ENCODE measurements around the gene RNF167.
A peak's percentile ranks its signal among the peaks of the same experiment; 100 is the strongest.

Gene RNF167

DNA sequence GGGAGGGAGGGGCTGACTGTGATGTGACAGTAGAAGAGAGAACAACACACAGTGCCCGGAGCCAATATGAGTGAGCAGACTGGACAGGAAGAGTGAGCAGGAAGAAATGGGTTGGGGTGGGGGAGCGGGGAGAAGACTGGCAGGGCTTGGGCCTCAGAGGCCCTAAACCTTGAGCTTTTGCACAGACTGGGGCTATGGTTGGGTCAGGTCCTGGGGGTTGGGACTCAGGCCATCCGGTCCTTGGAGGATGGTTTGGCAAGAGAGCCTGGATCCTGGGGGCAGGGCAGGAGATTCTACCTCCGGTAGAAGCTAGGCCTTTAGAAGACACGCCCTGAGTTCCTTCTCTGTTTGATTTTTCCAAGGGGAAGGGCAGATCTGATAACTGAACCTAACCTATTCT is 46.3 kb downstream of the RNF167 start:
- 84 to 93% methylated on average over 4 of the region's 5 CpGs for WGBS, 2 experiments (ENCODE audit: insufficient coverage in 2 of 2)
- H3K27ac ChIP-seq (ENCODE audit: low read depth, low read length, severe bottlenecking) = peak overlapping the region; percentile 26
- H3K4me3 ChIP-seq (ENCODE audit: extremely low read depth, insufficient read depth, low read length, poor library complexity, severe bottlenecking) = peak overlapping the region; percentile 66

DNA sequence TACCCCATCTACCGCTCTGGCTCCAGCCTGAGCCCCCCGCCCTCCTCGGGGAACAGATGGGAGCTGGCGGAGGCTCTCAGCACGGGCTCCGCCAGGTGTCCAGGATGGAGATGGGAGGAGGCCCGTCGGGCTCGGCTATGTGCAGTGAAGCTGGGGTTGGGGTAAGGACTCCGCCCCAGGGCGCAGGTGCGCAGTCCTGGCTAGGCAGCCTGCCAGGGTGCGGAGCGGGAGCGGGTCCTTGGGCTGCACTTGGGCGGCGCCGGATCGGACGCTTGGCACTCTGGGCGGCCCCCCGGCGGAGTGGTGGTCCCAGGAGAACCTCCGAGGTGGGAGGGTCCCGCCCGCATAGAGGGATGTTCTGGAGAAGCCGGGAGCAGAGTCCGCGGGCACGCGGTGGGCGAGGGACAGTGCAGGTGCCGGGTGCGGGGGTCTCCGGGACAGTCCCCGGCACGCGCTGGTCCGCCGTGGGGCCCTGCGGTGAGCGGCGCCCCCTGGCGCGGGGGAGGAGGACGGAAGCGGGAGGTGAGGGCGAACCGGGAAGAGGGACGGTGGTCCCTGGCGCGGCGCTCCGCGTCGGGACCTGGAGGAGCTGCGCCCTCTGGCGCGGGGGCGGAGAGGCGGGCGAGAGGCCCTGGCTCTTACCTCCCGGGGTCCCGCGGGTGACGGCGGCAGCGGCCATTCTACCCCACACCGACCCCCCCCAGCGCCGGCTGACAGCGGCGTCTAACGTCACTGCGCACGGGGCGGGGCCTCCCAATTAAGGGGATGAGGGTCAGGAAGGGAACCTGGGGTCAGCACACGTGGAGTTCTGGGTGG is 47.1 kb downstream of the RNF167 start, which contains the start of gene CAMTA2:
Gene CAMTA2, minus strand, starts transcription at position 725 of the 816 bp plus-strand sequence. CDS start 1,453 bp downstream, outside the sequence.
- Histone ChIP-seq H3K36me3 (ENCODE audit: control insufficient read depth, insufficient read depth, low read length) (peaks cover 5% of the 10 kb centered on the region), H3K4me3 (ENCODE audit: extremely low read depth, insufficient read depth, low read length, poor library complexity, severe bottlenecking) (peak within 1 kb of the TSS; percentile 66), H3K27ac (ENCODE audit: low read depth, low read length, severe bottlenecking) (peak within 1 kb of the TSS; percentile 36), H3K4me1 (ENCODE audit: control insufficient read depth, insufficient read depth, low read length, poor library complexity, severe bottlenecking) (peaks cover 10% of the 10 kb centered on the region), H3K9me3 (ENCODE audit: control insufficient read depth, low read length) (no peaks in the 10 kb centered on the region)
- WGBS, 2 experiments (ENCODE audit: insufficient coverage in 2 of 2) = 2 to 4% methylated on average over 54 to 70 of the region's 78 CpGs

More for the DNA sequence above, 46.3 kb downstream of the RNF167 start:
- Histone ChIP-seq H3K4me1 (ENCODE audit: control insufficient read depth, insufficient read depth, low read length, poor library complexity, severe bottlenecking) (peaks cover 10% of the 10 kb centered on the region), H3K9me3 (ENCODE audit: control insufficient read depth, low read length) (no peaks in the 10 kb centered on the region), H3K36me3 (ENCODE audit: control insufficient read depth, insufficient read depth, low read length) (peaks cover 11% of the 10 kb centered on the region)

DNA sequence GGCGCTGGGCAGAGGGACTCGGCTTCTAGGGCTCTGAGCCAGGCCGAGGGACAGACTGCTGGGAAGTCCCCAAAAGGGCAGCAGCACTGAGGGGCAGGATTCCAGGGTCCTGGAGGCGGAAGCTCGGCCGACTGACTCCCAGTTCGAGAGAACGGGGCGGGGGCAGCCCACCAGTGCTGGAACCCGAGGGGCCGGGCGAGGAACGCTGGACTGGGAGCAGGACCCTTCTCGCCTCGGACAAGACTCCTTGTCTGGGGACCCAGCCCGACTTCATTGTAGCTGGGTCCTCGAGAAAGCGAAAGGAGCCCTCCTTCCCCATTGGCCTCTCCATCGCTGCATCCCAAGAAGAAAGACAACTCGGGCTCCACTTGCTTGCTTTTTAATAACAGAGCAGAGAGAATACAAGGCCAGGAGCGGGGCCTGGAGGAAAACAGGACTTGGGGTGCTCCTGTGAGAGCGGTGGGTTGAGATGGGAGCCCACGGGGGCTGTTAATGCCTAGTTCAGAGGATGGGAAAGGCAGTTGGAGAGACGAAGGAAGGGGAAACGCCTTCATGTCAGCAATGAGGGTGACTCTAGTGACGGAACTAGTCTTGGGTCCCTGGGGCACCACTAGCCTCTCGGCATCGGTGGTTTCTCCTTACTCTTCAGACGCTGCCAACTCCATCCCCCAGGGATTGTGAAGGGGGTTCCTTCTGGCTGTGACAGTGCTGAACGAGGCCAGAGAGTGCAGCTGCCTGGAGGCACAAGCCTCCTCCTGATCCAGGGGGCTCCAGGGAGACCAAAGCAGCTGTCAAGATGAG is 47.9 kb downstream of the RNF167 start:
- 28 to 32% methylated on average over 20 to 29 of the region's 30 CpGs for WGBS, 2 experiments (ENCODE audit: insufficient coverage in 2 of 2)
- Histone ChIP-seq H3K36me3 (ENCODE audit: control insufficient read depth, insufficient read depth, low read length) (peaks cover 3% of the 10 kb centered on the region), H3K4me3 (ENCODE audit: extremely low read depth, insufficient read depth, low read length, poor library complexity, severe bottlenecking) (peak overlapping the region; percentile 66), H3K9me3 (ENCODE audit: control insufficient read depth, low read length) (no peaks in the 10 kb centered on the region), H3K27ac (ENCODE audit: low read depth, low read length, severe bottlenecking) (peak overlapping the region; percentile 10), H3K4me1 (ENCODE audit: control insufficient read depth, insufficient read depth, low read length, poor library complexity, severe bottlenecking) (peaks cover 10% of the 10 kb centered on the region)

DNA sequence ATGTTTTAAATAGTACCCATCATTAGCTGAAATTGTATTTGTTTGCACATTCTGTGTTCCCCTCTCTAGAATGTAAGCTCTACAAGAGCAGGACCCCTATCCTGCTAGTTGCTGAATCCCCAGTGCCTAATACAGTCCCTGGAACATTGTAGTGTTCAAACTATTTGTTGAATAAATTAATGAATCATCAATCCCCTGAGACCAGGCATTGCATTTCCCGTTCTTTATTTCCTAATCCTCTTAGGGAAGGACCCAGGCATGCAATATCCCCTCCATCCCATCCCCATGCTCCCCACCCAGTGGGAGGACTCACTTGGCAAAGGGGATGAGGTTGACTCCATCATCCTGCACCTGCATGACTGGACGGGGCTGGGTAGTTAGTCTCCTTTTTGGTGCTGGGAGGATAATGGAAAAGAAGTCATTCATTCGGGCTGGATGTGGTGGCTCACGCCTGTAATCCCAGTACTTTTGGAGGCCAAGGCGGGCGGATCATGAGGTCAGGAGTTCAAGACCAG is 54.1 kb downstream of the RNF167 start:
- H3K9me3 ChIP-seq (ENCODE audit: control insufficient read depth, low read length) = no peaks in the 10 kb centered on the region
- no peak overlapping the region for H3K27ac ChIP-seq (ENCODE audit: low read depth, low read length, severe bottlenecking)
- 94 to 95% methylated on average over 5 to 6 of the region's 6 CpGs for WGBS, 2 experiments (ENCODE audit: insufficient coverage in 2 of 2)
- no peaks in the 10 kb centered on the region for H3K36me3 ChIP-seq (ENCODE audit: control insufficient read depth, insufficient read depth, low read length)
- no peaks in the 10 kb centered on the region for H3K4me1 ChIP-seq (ENCODE audit: control insufficient read depth, insufficient read depth, low read length, poor library complexity, severe bottlenecking)
- H3K4me3 ChIP-seq (ENCODE audit: extremely low read depth, insufficient read depth, low read length, poor library complexity, severe bottlenecking) = no peak overlapping the region
